K562 (cell line): ENCODE results near the gene FASTK. TPM values are rescaled to one million over a fixed set of nuclear protein-coding genes. Genes with fewer than 3 reads are reported as not detected.

ENCODE experiments used
- BHLHE40 ChIP-seq: IDR thresholded peaks from 2 replicates; pipeline ENCODE4 v1.6.1; 2011; ENCODE audit warnings: low read length, improper control_type of control experiment
- CBFA2T3 ChIP-seq: fragments of 450-650 bp; IDR thresholded peaks from 2 replicates; pipeline ENCODE4 v1.6.1; 2017
- ETS2 ChIP-seq: IDR thresholded peaks from 2 replicates; pipeline ENCODE4 v1.6.1; 2016; ENCODE audit warnings: borderline replicate concordance, missing genetic modification characterization, mild to moderate bottlenecking, moderate library complexity, missing compliant biosample characterization; ENCODE audit not compliant: poor library complexity, severe bottlenecking
- KDM2B ChIP-seq: fragments of 250-450 bp; sonication (Bioruptor Pico); IDR thresholded peaks from 2 replicates; pipeline ENCODE4 v1.8.0; 2021; ENCODE audit warnings: mild to moderate bottlenecking, moderate library complexity
- MAFF ChIP-seq: IDR thresholded peaks from 2 replicates; pipeline ENCODE4 v1.6.1; 2012; ENCODE audit warnings: low read length, improper control_type of control experiment
- PTRF ChIP-seq: fragments of 450-650 bp; IDR thresholded peaks from 2 replicates; pipeline ENCODE4 v1.6.1; 2016; ENCODE audit warnings: mild to moderate bottlenecking, missing genetic modification characterization, missing compliant biosample characterization
- RAD21 ChIP-seq, 2 experiments: fragments of 250-450 bp in 1 of 2; fragments of 450-650 bp in 1 of 2; sonication (Bioruptor Pico) in 1 of 2; formaldehyde crosslinking in 1 of 2; IDR thresholded peaks in 1 of 2; conservative IDR thresholded peaks in 1 of 2; 2 replicates each; pipeline versions ENCODE4 v1.4.0 to v1.8.0; 2020 to 2022; ENCODE audit warnings: mild to moderate bottlenecking in 2 of 2, moderate library complexity in 1 of 2
- THRAP3 ChIP-seq: fragments of 450-650 bp; IDR thresholded peaks from 2 replicates; pipeline ENCODE4 v1.6.1; 2016; ENCODE audit warnings: mild to moderate bottlenecking, inconsistent platforms, borderline replicate concordance
- ZNF197 ChIP-seq: fragments of 200-800 bp; sonication (Bioruptor generic); IDR thresholded peaks from 2 replicates; pipeline ENCODE4 v1.6.1; 2016; ENCODE audit warnings: low read depth, missing genetic modification characterization, missing compliant biosample characterization
- ZNF583 ChIP-seq: fragments of 250-450 bp; sonication (Bioruptor Pico); IDR thresholded peaks from 2 replicates; pipeline ENCODE4 v1.4.0; 2020
- ZNF644 ChIP-seq: fragments of 200-800 bp; sonication (Bioruptor generic); IDR thresholded peaks from 2 replicates; pipeline ENCODE4 v1.6.1; 2016; ENCODE audit warnings: low read depth, missing genetic modification characterization, missing compliant biosample characterization
- polyA plus RNA-seq, 8 experiments: library from polyadenylated mRNA; depleted of rRNA in 4 of 8; stranded (reverse) in 5 of 8; unstranded in 3 of 8; fragments of >200 nt; fragmentation: Nextera tagmentation in 2 of 8; fragmentation: Illumina TruSeq in 1 of 8; extraction: Ambion mirVana in 2 of 8; extraction: Trizol in 1 of 8; gene quantifications; 2 replicates each; pipeline versions ENCODE4 v1.2.1 to v1.2.3, GENCODE V29; 2011 to 2014; ENCODE audit warnings: inconsistent platforms in 1 of 8, missing spikeins in 1 of 8
- total RNA-seq, 7 experiments: library from RNA; depleted of rRNA in 6 of 7; stranded (reverse); fragments of >200 nt in 6 of 7; fragmentation: Illumina TruSeq in 2 of 7; extraction: Trizol in 2 of 7; gene quantifications; 2 replicates each; pipeline versions ENCODE4 v1.2.1 to v1.2.3, GENCODE V29; 2011 to 2021; ENCODE audit warnings: low replicate concordance in 1 of 7
- TF ChIP-seq, protein P1 (sequence below): fragments of 200-800 bp; sonication (Bioruptor generic); IDR thresholded peaks from 2 replicates; pipeline ENCODE4 v1.6.1; 2016; ENCODE audit warnings: missing genetic modification characterization, missing compliant biosample characterization
- TF ChIP-seq, protein P2 (sequence below), 2 experiments: fragments of 450-650 bp; IDR thresholded peaks; 2 replicates each; pipeline ENCODE4 v1.6.1; 2018; ENCODE audit warnings: mild to moderate bottlenecking in 2 of 2, low read depth in 1 of 2; ENCODE audit not compliant: partially characterized antibody in 2 of 2

The FASTK gene
- total and polyA plus RNA-seq, 9 of the 15 experiments (the other 6 are each of a cell fraction or from before 2014, with no cell fraction given): 0.51 to 150 (median 48.2) TPM

DNA sequence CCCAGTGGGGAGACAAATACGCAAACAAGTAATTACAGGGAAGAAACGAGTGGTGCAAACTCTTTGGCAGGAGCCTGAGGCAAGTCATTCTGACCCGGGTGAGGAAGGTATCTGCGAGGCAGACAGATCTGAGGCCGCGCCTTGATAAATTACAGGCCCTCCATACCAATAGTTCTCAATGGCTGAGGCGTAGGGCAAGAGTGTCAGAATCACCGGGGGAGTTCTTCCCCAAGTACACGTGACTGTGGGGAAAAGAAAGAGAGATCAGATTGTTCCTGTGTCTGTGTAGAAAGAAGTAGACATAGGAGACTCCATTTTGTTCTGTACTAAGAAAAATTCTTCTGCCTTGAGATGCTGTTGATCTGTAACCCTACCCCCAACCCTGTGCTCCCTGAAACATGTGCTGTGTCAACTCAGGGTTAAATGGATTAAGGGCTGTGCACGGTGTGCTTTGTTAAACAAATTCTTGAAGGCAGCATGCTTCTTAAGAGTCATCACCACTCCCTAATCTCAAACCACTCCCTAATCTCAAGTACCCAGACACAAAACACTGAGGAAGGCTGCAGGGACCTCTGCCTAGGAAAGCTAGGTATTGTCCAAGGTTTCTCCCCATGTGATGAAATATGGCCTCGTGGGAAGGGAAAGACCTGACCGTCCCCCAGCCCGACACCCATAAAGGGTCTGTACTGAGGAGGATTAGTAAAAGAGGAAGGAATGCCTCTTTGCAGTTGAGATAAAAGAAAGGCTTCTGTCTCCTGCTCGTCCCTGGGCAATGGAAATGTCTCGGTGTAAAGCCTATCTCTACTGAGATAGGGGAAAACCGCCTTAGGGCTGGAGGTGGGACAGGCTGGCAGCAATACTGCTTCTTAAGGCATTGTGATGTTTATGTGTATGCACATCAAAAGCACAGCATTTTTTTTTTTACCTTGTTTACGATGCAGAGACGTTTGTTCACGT, 53.6 kb downstream of the FASTK start (continued):
- TF ChIP-seq, protein P1, sequence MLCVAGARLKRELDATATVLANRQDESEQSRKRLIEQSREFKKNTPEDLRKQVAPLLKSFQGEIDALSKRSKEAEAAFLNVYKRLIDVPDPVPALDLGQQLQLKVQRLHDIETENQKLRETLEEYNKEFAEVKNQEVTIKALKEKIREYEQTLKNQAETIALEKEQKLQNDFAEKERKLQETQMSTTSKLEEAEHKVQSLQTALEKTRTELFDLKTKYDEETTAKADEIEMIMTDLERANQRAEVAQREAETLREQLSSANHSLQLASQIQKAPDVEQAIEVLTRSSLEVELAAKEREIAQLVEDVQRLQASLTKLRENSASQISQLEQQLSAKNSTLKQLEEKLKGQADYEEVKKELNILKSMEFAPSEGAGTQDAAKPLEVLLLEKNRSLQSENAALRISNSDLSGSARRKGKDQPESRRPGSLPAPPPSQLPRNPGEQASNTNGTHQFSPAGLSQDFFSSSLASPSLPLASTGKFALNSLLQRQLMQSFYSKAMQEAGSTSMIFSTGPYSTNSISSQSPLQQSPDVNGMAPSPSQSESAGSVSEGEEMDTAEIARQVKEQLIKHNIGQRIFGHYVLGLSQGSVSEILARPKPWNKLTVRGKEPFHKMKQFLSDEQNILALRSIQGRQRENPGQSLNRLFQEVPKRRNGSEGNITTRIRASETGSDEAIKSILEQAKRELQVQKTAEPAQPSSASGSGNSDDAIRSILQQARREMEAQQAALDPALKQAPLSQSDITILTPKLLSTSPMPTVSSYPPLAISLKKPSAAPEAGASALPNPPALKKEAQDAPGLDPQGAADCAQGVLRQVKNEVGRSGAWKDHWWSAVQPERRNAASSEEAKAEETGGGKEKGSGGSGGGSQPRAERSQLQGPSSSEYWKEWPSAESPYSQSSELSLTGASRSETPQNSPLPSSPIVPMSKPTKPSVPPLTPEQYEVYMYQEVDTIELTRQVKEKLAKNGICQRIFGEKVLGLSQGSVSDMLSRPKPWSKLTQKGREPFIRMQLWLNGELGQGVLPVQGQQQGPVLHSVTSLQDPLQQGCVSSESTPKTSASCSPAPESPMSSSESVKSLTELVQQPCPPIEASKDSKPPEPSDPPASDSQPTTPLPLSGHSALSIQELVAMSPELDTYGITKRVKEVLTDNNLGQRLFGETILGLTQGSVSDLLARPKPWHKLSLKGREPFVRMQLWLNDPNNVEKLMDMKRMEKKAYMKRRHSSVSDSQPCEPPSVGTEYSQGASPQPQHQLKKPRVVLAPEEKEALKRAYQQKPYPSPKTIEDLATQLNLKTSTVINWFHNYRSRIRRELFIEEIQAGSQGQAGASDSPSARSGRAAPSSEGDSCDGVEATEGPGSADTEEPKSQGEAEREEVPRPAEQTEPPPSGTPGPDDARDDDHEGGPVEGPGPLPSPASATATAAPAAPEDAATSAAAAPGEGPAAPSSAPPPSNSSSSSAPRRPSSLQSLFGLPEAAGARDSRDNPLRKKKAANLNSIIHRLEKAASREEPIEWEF (CRISPR knock-in tag): peak; percentile 88
- peak; percentile 97 for TF ChIP-seq ZNF644 (tag)
- TF ChIP-seq THRAP3: 0 out of 2 replicates have a peak, but pooled peaks have one; percentile 11
- TF ChIP-seq CBFA2T3: peak; percentile 90
- 0 out of 2 replicates have a peak, but pooled peaks have one; percentile 48 for TF ChIP-seq KDM2B (CRISPR knock-in tag)
- TF ChIP-seq ETS2 (tag): peak; percentile 64
- TF ChIP-seq, protein P2, sequence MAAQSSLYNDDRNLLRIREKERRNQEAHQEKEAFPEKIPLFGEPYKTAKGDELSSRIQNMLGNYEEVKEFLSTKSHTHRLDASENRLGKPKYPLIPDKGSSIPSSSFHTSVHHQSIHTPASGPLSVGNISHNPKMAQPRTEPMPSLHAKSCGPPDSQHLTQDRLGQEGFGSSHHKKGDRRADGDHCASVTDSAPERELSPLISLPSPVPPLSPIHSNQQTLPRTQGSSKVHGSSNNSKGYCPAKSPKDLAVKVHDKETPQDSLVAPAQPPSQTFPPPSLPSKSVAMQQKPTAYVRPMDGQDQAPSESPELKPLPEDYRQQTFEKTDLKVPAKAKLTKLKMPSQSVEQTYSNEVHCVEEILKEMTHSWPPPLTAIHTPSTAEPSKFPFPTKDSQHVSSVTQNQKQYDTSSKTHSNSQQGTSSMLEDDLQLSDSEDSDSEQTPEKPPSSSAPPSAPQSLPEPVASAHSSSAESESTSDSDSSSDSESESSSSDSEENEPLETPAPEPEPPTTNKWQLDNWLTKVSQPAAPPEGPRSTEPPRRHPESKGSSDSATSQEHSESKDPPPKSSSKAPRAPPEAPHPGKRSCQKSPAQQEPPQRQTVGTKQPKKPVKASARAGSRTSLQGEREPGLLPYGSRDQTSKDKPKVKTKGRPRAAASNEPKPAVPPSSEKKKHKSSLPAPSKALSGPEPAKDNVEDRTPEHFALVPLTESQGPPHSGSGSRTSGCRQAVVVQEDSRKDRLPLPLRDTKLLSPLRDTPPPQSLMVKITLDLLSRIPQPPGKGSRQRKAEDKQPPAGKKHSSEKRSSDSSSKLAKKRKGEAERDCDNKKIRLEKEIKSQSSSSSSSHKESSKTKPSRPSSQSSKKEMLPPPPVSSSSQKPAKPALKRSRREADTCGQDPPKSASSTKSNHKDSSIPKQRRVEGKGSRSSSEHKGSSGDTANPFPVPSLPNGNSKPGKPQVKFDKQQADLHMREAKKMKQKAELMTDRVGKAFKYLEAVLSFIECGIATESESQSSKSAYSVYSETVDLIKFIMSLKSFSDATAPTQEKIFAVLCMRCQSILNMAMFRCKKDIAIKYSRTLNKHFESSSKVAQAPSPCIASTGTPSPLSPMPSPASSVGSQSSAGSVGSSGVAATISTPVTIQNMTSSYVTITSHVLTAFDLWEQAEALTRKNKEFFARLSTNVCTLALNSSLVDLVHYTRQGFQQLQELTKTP (IDR thresholded peaks at IDR 0.05; ENCODE audit: low read depth in 1 of 2, partially characterized antibody in 2 of 2): peak in 1 of 2 experiments; percentile 39
- peak; percentile 93 for TF ChIP-seq ZNF197 (CRISPR knock-in tag)
- peak; percentile 95 for TF ChIP-seq PTRF
- peak; percentile 98 for TF ChIP-seq ZNF583
- peak; percentile 7; the same call in 1 of the 2 replicates for TF ChIP-seq MAFF
- peak; percentile 9 to 43; a peak in 3 of 4 replicates for TF ChIP-seq RAD21 (CRISPR knock-in tag; conservative IDR thresholded peaks at IDR 0.05 in 1 of 2, IDR thresholded peaks at IDR 0.05 in 1 of 2)
- TF ChIP-seq BHLHE40: peak; percentile 76; the same call in 1 of the 2 replicates
